Breast epithelium (tissue), 3 donors: ENCODE data around the gene BARX2.

Experiments used
- POLR2A ChIP-seq: fragments of 450-650 bp; IDR thresholded peaks from one replicate; pipeline ENCODE4 v1.6.1; 2016; ENCODE audit warnings: antibody characterized with exemption, mild to moderate bottlenecking, moderate library complexity
- POLR2AphosphoS5 ChIP-seq, 3 donors: sonication (generic); formaldehyde crosslinking; IDR thresholded peaks; one replicate each; pipeline ENCODE4 v1.6.1; 2017; ENCODE audit warnings: antibody characterized with exemption in 3 of 3
- TF ChIP-seq, protein P1 (sequence below), 3 donors: fragments of 450-650 bp; IDR thresholded peaks; one replicate each; pipeline ENCODE4 v1.5.1; 2016 to 2017; ENCODE audit warnings: antibody characterized with exemption in 3 of 3, mild to moderate bottlenecking in 3 of 3, moderate library complexity in 3 of 3

DNA sequence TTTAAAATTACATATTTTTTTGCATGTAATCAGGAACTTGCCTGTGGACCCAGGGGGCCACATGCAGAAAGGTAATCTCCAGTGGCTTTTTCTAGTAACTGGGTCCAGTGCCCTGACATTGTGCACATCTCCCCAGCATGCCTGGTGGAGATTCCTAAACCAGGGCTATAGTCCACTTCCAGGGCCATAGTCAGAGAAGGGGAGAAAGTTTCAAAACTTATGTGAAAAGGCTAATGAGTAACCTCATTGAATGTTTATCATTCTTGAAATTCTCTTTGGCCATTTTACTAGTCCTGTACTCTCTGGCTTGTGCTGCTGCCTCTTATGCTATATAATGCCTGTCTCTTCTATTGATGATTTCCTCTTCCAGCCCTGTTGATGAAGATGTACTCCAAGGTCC lies 47.8 kb downstream of the BARX2 start:
- TF ChIP-seq POLR2A (no peak), POLR2AphosphoS5 (IDR thresholded peaks at IDR 0.05) (no peak)
- TF ChIP-seq, protein P1, sequence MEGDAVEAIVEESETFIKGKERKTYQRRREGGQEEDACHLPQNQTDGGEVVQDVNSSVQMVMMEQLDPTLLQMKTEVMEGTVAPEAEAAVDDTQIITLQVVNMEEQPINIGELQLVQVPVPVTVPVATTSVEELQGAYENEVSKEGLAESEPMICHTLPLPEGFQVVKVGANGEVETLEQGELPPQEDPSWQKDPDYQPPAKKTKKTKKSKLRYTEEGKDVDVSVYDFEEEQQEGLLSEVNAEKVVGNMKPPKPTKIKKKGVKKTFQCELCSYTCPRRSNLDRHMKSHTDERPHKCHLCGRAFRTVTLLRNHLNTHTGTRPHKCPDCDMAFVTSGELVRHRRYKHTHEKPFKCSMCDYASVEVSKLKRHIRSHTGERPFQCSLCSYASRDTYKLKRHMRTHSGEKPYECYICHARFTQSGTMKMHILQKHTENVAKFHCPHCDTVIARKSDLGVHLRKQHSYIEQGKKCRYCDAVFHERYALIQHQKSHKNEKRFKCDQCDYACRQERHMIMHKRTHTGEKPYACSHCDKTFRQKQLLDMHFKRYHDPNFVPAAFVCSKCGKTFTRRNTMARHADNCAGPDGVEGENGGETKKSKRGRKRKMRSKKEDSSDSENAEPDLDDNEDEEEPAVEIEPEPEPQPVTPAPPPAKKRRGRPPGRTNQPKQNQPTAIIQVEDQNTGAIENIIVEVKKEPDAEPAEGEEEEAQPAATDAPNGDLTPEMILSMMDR (IDR thresholded peaks at IDR 0.05) = no peak
